Activated naive CD4-positive, alpha-beta T cell treated with anti-CD3 and anti-CD28 coated beads, Interleukin-2, amount 50 U/mL, for 24 hours (primary cell): Measurements from ENCODE around the gene TMEM89.

Experiments used
- H3K27ac Mint-ChIP-seq: one replicate; pipeline ENCODE4 v1.8.0; 2021; ENCODE audit warnings: mild to moderate bottlenecking, mixed read lengths
- H3K27me3 Mint-ChIP-seq: one replicate; pipeline ENCODE4 v1.8.0; 2021; ENCODE audit warnings: mixed read lengths
- H3K36me3 Mint-ChIP-seq: one replicate; pipeline ENCODE4 v1.8.0; 2021; ENCODE audit warnings: mixed read lengths
- H3K4me1 Mint-ChIP-seq: one replicate; pipeline ENCODE4 v1.8.0; 2021; ENCODE audit warnings: mixed read lengths
- H3K4me3 Mint-ChIP-seq: one replicate; pipeline ENCODE4 v1.8.0; 2021; ENCODE audit warnings: mild to moderate bottlenecking, mixed read lengths
- H3K9me3 Mint-ChIP-seq: one replicate; pipeline ENCODE4 v1.8.0; 2021; ENCODE audit warnings: mixed read lengths

TMEM89 gene

GRCh38 chr3:48631516-48632448 lies 10.2 kb upstream of the TMEM89 start:
- Mint-ChIP-seq H3K9me3 (no peaks in the 10 kb centered on the region), H3K27me3 (no peaks in the 10 kb centered on the region), H3K36me3 (peaks cover 2% of the 10 kb centered on the region), H3K4me1 (peaks cover 10% of the 10 kb centered on the region), H3K4me3 (no peak overlapping the region), H3K27ac (no peak overlapping the region)

GRCh38 chr3:48630833-48631232 lies 9.3 kb upstream of the TMEM89 start:
- peaks cover 2% of the 10 kb centered on the region for H3K36me3 Mint-ChIP-seq
- H3K4me1 Mint-ChIP-seq = peaks cover 10% of the 10 kb centered on the region
- no peaks in the 10 kb centered on the region for H3K9me3 Mint-ChIP-seq
- H3K4me3 Mint-ChIP-seq = no peak overlapping the region
- H3K27ac Mint-ChIP-seq = no peak overlapping the region
- H3K27me3 Mint-ChIP-seq = no peaks in the 10 kb centered on the region

- no peaks in the 10 kb centered on the region for H3K9me3 Mint-ChIP-seq
- H3K36me3 Mint-ChIP-seq = peaks cover 2% of the 10 kb centered on the region
- H3K4me3 Mint-ChIP-seq = no peak overlapping the region
- peaks cover 8% of the 10 kb centered on the region for H3K4me1 Mint-ChIP-seq
- no peaks in the 10 kb centered on the region for H3K27me3 Mint-ChIP-seq
- no peak overlapping the region for H3K27ac Mint-ChIP-seq
Measured at GRCh38 chr3:48630407-48630806, 8.8 kb upstream of the TMEM89 start.

GRCh38 chr3:48629894-48630293 lies 8.3 kb upstream of the TMEM89 start:
- Mint-ChIP-seq H3K4me1 (peaks cover 8% of the 10 kb centered on the region), H3K4me3 (no peak overlapping the region), H3K9me3 (no peaks in the 10 kb centered on the region), H3K27ac (no peak overlapping the region), H3K27me3 (no peaks in the 10 kb centered on the region), H3K36me3 (peaks cover 2% of the 10 kb centered on the region)

- Mint-ChIP-seq H3K36me3 (peaks cover 2% of the 10 kb centered on the region), H3K9me3 (no peaks in the 10 kb centered on the region), H3K4me1 (peaks cover 12% of the 10 kb centered on the region), H3K4me3 (no peak overlapping the region), H3K27me3 (no peaks in the 10 kb centered on the region), H3K27ac (no peak overlapping the region)
Measured at GRCh38 chr3:48628277-48629017, 6.9 kb upstream of the TMEM89 start.

GRCh38 chr3:48625600-48625999 lies 4.0 kb upstream of the TMEM89 start:
- H3K36me3 Mint-ChIP-seq = peaks cover 2% of the 10 kb centered on the region
- no peak overlapping the region for H3K4me3 Mint-ChIP-seq
- H3K9me3 Mint-ChIP-seq = no peaks in the 10 kb centered on the region
- no peak overlapping the region for H3K27ac Mint-ChIP-seq
- no peaks in the 10 kb centered on the region for H3K27me3 Mint-ChIP-seq
- peaks cover 12% of the 10 kb centered on the region for H3K4me1 Mint-ChIP-seq

GRCh38 chr3:48624767-48625166 lies 3.2 kb upstream of the TMEM89 start:
- H3K4me3 Mint-ChIP-seq = no peak overlapping the region
- H3K4me1 Mint-ChIP-seq = peaks cover 12% of the 10 kb centered on the region
- peaks cover 2% of the 10 kb centered on the region for H3K36me3 Mint-ChIP-seq
- no peaks in the 10 kb centered on the region for H3K9me3 Mint-ChIP-seq
- no peaks in the 10 kb centered on the region for H3K27me3 Mint-ChIP-seq
- peak overlapping the region; percentile 79 for H3K27ac Mint-ChIP-seq

- Mint-ChIP-seq H3K4me1 (peaks cover 12% of the 10 kb centered on the region), H3K27ac (no peak overlapping the region), H3K9me3 (no peaks in the 10 kb centered on the region), H3K4me3 (no peak overlapping the region), H3K36me3 (peaks cover 2% of the 10 kb centered on the region), H3K27me3 (no peaks in the 10 kb centered on the region)
Measured at GRCh38 chr3:48623851-48624547, 2.4 kb upstream of the TMEM89 start.

- H3K27me3 Mint-ChIP-seq = no peaks in the 10 kb centered on the region
- H3K4me3 Mint-ChIP-seq = no peak overlapping the region
- no peaks in the 10 kb centered on the region for H3K36me3 Mint-ChIP-seq
- H3K4me1 Mint-ChIP-seq = peaks cover 10% of the 10 kb centered on the region
- no peaks in the 10 kb centered on the region for H3K9me3 Mint-ChIP-seq
- H3K27ac Mint-ChIP-seq = no peak overlapping the region
Measured at GRCh38 chr3:48619541-48620524, 1.7 kb downstream of the TMEM89 start.

- no peak overlapping the region for H3K27ac Mint-ChIP-seq
Measured at GRCh38 chr3:48617559-48617958, 4.0 kb downstream of the TMEM89 start.

GRCh38 chr3:48614044-48614443 lies 7.5 kb downstream of the TMEM89 start:
- Mint-ChIP-seq H3K36me3 (peaks cover 1% of the 10 kb centered on the region), H3K4me1 (peaks cover 5% of the 10 kb centered on the region), H3K27me3 (no peaks in the 10 kb centered on the region), H3K4me3 (no peak overlapping the region), H3K27ac (no peak overlapping the region), H3K9me3 (no peaks in the 10 kb centered on the region)

More at GRCh38 chr3:48617559-48617958, 4.0 kb downstream of the TMEM89 start:
- Mint-ChIP-seq H3K27me3 (no peaks in the 10 kb centered on the region), H3K9me3 (no peaks in the 10 kb centered on the region), H3K4me1 (no peaks in the 10 kb centered on the region), H3K4me3 (no peak overlapping the region), H3K36me3 (no peaks in the 10 kb centered on the region)

- Mint-ChIP-seq H3K36me3 (peaks cover 4% of the 10 kb centered on the region), H3K4me1 (peaks cover 16% of the 10 kb centered on the region), H3K27ac (no peak overlapping the region), H3K4me3 (no peak overlapping the region), H3K27me3 (no peaks in the 10 kb centered on the region), H3K9me3 (no peaks in the 10 kb centered on the region)
Measured at GRCh38 chr3:48612309-48612708, 9.3 kb downstream of the TMEM89 start.

GRCh38 chr3:48609088-48610005 lies 12.2 kb downstream of the TMEM89 start, which contains the start of gene UQCRC1:
TSS of gene UQCRC1 (minus strand) at chr3:48609646. CDS start at chr3:48609620, 26 bp downstream.
- no peaks in the 10 kb centered on the region for H3K27me3 Mint-ChIP-seq
- H3K4me3 Mint-ChIP-seq = peak within 1 kb of the TSS; percentile 99
- peaks cover 16% of the 10 kb centered on the region for H3K4me1 Mint-ChIP-seq
- peaks cover 6% of the 10 kb centered on the region for H3K36me3 Mint-ChIP-seq
- peak within 1 kb of the TSS; percentile 99 for H3K27ac Mint-ChIP-seq
- H3K9me3 Mint-ChIP-seq = no peaks in the 10 kb centered on the region

GRCh38 chr3:48607519-48607918 lies 14.1 kb downstream of the TMEM89 start:
- Mint-ChIP-seq H3K27me3 (no peaks in the 10 kb centered on the region), H3K9me3 (no peaks in the 10 kb centered on the region), H3K4me3 (no peak overlapping the region), H3K27ac (no peak overlapping the region), H3K36me3 (peaks cover 10% of the 10 kb centered on the region), H3K4me1 (peaks cover 16% of the 10 kb centered on the region)
